HUDEP-2 (cell line): ENCODE results near the gene MUC7.
"Not testable (repeated sequence)": the region's sequence is repeated elsewhere in the genome, so short reads cannot be mapped to it uniquely, and the experiment has no call there.

ENCODE experiments used
- DNase-seq, 76 experiments: peaks; one replicate each; lab custom pipeline; 2025; ENCODE audit not compliant: unreplicated experiment in 76 of 76; lab: John Stamatoyannopoulos, UW

MUC7 gene

GRCh38 chr4:70471897-70472296 lies at the start of gene MUC7:
TSS of gene MUC7 (plus strand) at chr4:70472197. CDS start at chr4:70474022, 1,825 bp downstream.
- no peak for DNase-seq

GRCh38 chr4:70425306-70425705 lies 46.7 kb upstream of the MUC7 start:
- peak in 13 of 76 experiments; percentile 1 to 36 (median 7) for DNase-seq

GRCh38 chr4:70426789-70427188 lies 45.2 kb upstream of the MUC7 start:
- no peak for DNase-seq

GRCh38 chr4:70437197-70437596 lies 34.8 kb upstream of the MUC7 start:
- DNase-seq, result no peak

GRCh38 chr4:70442474-70442873 lies 29.5 kb upstream of the MUC7 start:
- no peak for DNase-seq

GRCh38 chr4:70443329-70443728 lies 28.7 kb upstream of the MUC7 start:
- no peak for DNase-seq

- no peak for DNase-seq
Observed at GRCh38 chr4:70449220-70449619, 22.8 kb upstream of the MUC7 start.

GRCh38 chr4:70452946-70453345 lies 19.1 kb upstream of the MUC7 start:
- DNase-seq, result no peak

- no peak for DNase-seq
Observed at GRCh38 chr4:70463335-70463734, 8.7 kb upstream of the MUC7 start.

GRCh38 chr4:70473679-70474078 lies 1.7 kb downstream of the MUC7 start:
- DNase-seq, result no peak

GRCh38 chr4:70488748-70489147 lies 16.8 kb downstream of the MUC7 start:
- DNase-seq, result no peak

- DNase-seq, result no peak
Observed at GRCh38 chr4:70496231-70496630, 24.2 kb downstream of the MUC7 start.

GRCh38 chr4:70501838-70502237 lies 29.8 kb downstream of the MUC7 start:
- not testable (repeated sequence) for DNase-seq

- DNase-seq, result no peak
Observed at GRCh38 chr4:70504733-70505132, 32.7 kb downstream of the MUC7 start.

GRCh38 chr4:70505151-70505748 lies 33.3 kb downstream of the MUC7 start:
- peak in 35 of 76 experiments; percentile 1 to 52 (median 17) for DNase-seq

GRCh38 chr4:70508801-70509200 lies 36.8 kb downstream of the MUC7 start:
- DNase-seq, result no peak

- DNase-seq, result no peak
Observed at GRCh38 chr4:70511365-70511764, 39.4 kb downstream of the MUC7 start.

- DNase-seq, result no peak
Observed at GRCh38 chr4:70515367-70516250, 43.6 kb downstream of the MUC7 start.

GRCh38 chr4:70518269-70518668 lies 46.3 kb downstream of the MUC7 start, which contains the start of gene AMTN:
TSS of gene AMTN (plus strand) at chr4:70518569. CDS start at chr4:70518778, 209 bp downstream.
- no peak for DNase-seq

GRCh38 chr4:70518716-70519115 lies 46.7 kb downstream of the MUC7 start:
- DNase-seq, result no peak

GRCh38 chr4:70522626-70523025 lies 50.6 kb downstream of the MUC7 start:
- DNase-seq, result no peak

- DNase-seq, result no peak
Observed at GRCh38 chr4:70530997-70531396, 59.0 kb downstream of the MUC7 start.
